Measurements from ENCODE around the gene SUGCT. TPM values are rescaled to one million over a fixed set of nuclear protein-coding genes. Genes with fewer than 3 reads are reported as not detected.

The SUGCT gene
- total RNA-seq, 1 experiment from 2014 or later = 5.4 TPM

DNA sequence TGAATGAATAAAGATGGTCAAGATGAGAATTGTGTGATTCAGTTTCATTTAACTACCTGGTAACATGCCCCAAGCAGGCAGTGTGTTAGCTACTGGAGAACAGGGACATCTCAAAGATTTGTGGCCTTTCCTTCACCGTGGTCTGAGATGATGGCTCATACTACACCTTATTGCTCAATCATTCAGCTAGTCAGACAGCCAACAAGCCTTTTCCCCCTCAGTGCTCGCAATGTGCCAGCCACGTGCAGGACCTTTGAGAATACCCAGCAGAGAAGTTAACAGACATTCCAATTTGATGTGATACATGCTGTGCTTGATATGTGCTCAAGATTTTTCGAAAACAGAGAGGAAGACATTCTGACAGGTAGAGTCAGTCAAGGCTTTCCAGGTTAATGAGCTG lies 562.8 kb downstream of the SUGCT start:
- H3K4me1 Mint-ChIP-seq = peaks cover 21% of the 10 kb centered on the region in 2 experiments
- H3K14ac ChIP-seq (ENCODE audit: insufficient read depth, low read length) = no peak overlapping the region
- H3K4ac ChIP-seq (ENCODE audit: low read depth, low read length) = no peak overlapping the region
- H2AK5ac ChIP-seq (ENCODE audit: insufficient read length, low read length) = no peak overlapping the region
- no peak overlapping the region for H2BK15ac ChIP-seq (ENCODE audit: low read depth, low read length)
- H4K20me1 ChIP-seq (ENCODE audit: control insufficient read depth, insufficient read depth, insufficient read length) = no peaks in the 10 kb centered on the region
- DNase-seq = no peak
- H3K23me2 ChIP-seq (ENCODE audit: insufficient read length, low read depth, low read length, poor library complexity, severe bottlenecking) = no peaks in the 10 kb centered on the region
- H3K4me3 Mint-ChIP-seq = no peak overlapping the region
- H4K8ac ChIP-seq (replicated peaks; ENCODE audit: insufficient read length, low read depth, low read length) = no peak overlapping the region
- no peak overlapping the region for H3K27ac Mint-ChIP-seq
- no peak overlapping the region for H3K18ac ChIP-seq (ENCODE audit: insufficient read length, low read depth, low read length)
- WGBS (ENCODE audit: extremely low coverage, insufficient read length, low lambda C conversion rate) = no CpG with 5 or more reads among the region's 4 CpGs
- no peaks in the 10 kb centered on the region for H3K9me3 Mint-ChIP-seq
- TF ChIP-seq CTCF (conservative IDR thresholded peaks at IDR 0.05) = no peak
- H3K23ac ChIP-seq (ENCODE audit: insufficient read length, low read depth, low read length) = no peak overlapping the region
- no peak overlapping the region for H3K56ac ChIP-seq (ENCODE audit: insufficient read length, low read depth, low read length)
- no peak overlapping the region for H2BK5ac ChIP-seq (ENCODE audit: insufficient read length, low read length)
- no peaks in the 10 kb centered on the region for H3K36me3 Mint-ChIP-seq (ENCODE audit: insufficient read depth in 1 of 3, low read depth in 3 of 3)
- no peak overlapping the region for H3K9ac ChIP-seq (ENCODE audit: extremely low read depth, insufficient read length, low read length)
- no peak overlapping the region for H2BK120ac ChIP-seq (ENCODE audit: low read depth, low read length, poor library complexity, severe bottlenecking)
- H2BK12ac ChIP-seq (ENCODE audit: insufficient read length, low read depth, low read length) = no peak overlapping the region
- no peak overlapping the region for H2AFZ ChIP-seq (ENCODE audit: low read length)
- H3K79me2 ChIP-seq (ENCODE audit: insufficient read depth, low read length) = no peaks in the 10 kb centered on the region
- H4K91ac ChIP-seq (ENCODE audit: insufficient read length, low read depth, low read length) = no peak overlapping the region
- no peaks in the 10 kb centered on the region for H3K27me3 Mint-ChIP-seq (ENCODE audit: low read depth)
- no peak overlapping the region for H2BK20ac ChIP-seq (ENCODE audit: low read depth, low read length, poor library complexity, severe bottlenecking)
- H3K9me3 ChIP-seq (ENCODE audit: control insufficient read depth, low read depth, low read length) = no peaks in the 10 kb centered on the region
- no peak overlapping the region for H4K5ac ChIP-seq (ENCODE audit: insufficient read length, low read depth, low read length)
- H3K27me3 ChIP-seq (ENCODE audit: insufficient read depth, low read length) = no peaks in the 10 kb centered on the region; the same call in 1 of the 2 replicates
- no peaks in the 10 kb centered on the region for H3K79me1 ChIP-seq (ENCODE audit: insufficient read depth, low read depth, low read length, poor library complexity, severe bottlenecking)
- H3K4me1 ChIP-seq (ENCODE audit: insufficient read depth, low read length) = peaks cover 2% of the 10 kb centered on the region; the same call in 1 of the 2 replicates
- no peak overlapping the region for H3T11ph ChIP-seq (ENCODE audit: low read length)
- no peak overlapping the region for H3K4me2 ChIP-seq (ENCODE audit: insufficient read depth, insufficient read length, low read length)
- H3K27ac ChIP-seq (ENCODE audit: insufficient read length, low read depth, low read length) = no peak overlapping the region
